Measurements from ENCODE around the gene ARFGEF2.
"Not testable (repeated sequence)": the region's sequence is repeated elsewhere in the genome, so short reads cannot be mapped to it uniquely, and the experiment has no call there.

- not testable (repeated sequence) for TF ChIP-seq EP300 (IDR thresholded peaks at IDR 0.05; ENCODE audit: borderline replicate concordance in 1 of 2, low read depth in 2 of 2, low read length in 2 of 2); CREB1 (IDR thresholded peaks at IDR 0.05); POLR2A (IDR thresholded peaks at IDR 0.05; ENCODE audit: control extremely low read depth in 1 of 2, low read depth in 2 of 2, low read length in 2 of 2); CTCF (IDR thresholded peaks at IDR 0.05; ENCODE audit: control extremely low read depth in 1 of 3, insufficient read depth in 1 of 3, low read depth in 1 of 3, low read length in 3 of 3); POLR2AphosphoS5 (IDR thresholded peaks at IDR 0.05; ENCODE audit: low read depth, low read length); FOSL1 (IDR thresholded peaks at IDR 0.05; ENCODE audit: insufficient read depth, low read depth, low read length); MAFK (IDR thresholded peaks at IDR 0.05; ENCODE audit: low read depth, low read length); JUN (IDR thresholded peaks at IDR 0.05; ENCODE audit: low read depth, low read length); POU5F1 (IDR thresholded peaks at IDR 0.05; ENCODE audit: low read depth, low read length)
Observed at GRCh38 chr20:49082295-49082694, 160.8 kb downstream of the ARFGEF2 start.

Data from H1 (cell line).